Thymus (tissue), 11 donors: ENCODE measurements around the gene ACVR1B. TPM values are rescaled to one million over a fixed set of nuclear protein-coding genes. Genes with fewer than 3 reads are reported as not detected.

Experiments used
- DNase-seq, 9 donors: peaks; one replicate each; pipeline ENCODE4 v3.0.0-alpha.2; 2013; ENCODE audit warnings: low spot score in 9 of 9, low read depth in 6 of 9, missing footprints in 1 of 9
- H3K27ac ChIP-seq, 2 donors: one replicate each; pipeline ENCODE4 v1.5.1; 2013; ENCODE audit warnings: control low read depth in 1 of 2, low read depth in 1 of 2, low read length in 1 of 2, mild to moderate bottlenecking in 1 of 2, moderate library complexity in 1 of 2
- H3K27me3 ChIP-seq, 2 donors: one replicate each; pipeline ENCODE4 v1.5.1; 2013; ENCODE audit warnings: low read length in 1 of 2; ENCODE audit not compliant: control insufficient read depth in 2 of 2, insufficient read depth in 1 of 2
- H3K36me3 ChIP-seq, 2 donors: one replicate each; pipeline ENCODE4 v1.5.1; 2013; ENCODE audit warnings: low read length in 1 of 2, mild to moderate bottlenecking in 1 of 2, moderate library complexity in 1 of 2; ENCODE audit not compliant: control insufficient read depth in 2 of 2, insufficient read depth in 2 of 2
- H3K4me1 ChIP-seq, 2 donors: one replicate each; pipeline ENCODE4 v1.5.1; 2013; ENCODE audit warnings: low read length in 2 of 2; ENCODE audit not compliant: control insufficient read depth in 2 of 2, insufficient read depth in 2 of 2
- H3K4me3 ChIP-seq, 2 donors: one replicate each; pipeline ENCODE4 v1.5.1; 2013; ENCODE audit warnings: low read length in 2 of 2, control low read depth in 1 of 2, mild to moderate bottlenecking in 1 of 2
- H3K9me3 ChIP-seq, 2 donors: one replicate each; pipeline ENCODE4 v1.5.1; 2013; ENCODE audit warnings: low read length in 1 of 2, mild to moderate bottlenecking in 1 of 2; ENCODE audit not compliant: control insufficient read depth in 2 of 2, insufficient read depth in 1 of 2
- WGBS: extraction: QIAGEN DNeasy Blood & Tissue Kit; methylation state at CpG from one replicate; pipeline ENCODE4 v1.1.7; 2013; 5-methylcytosine and 5-hydroxymethylcytosine counted together
- polyA plus RNA-seq: library from polyadenylated mRNA; stranded (reverse); fragments of 200-250 nt; gene quantifications from one replicate; pipeline ENCODE4 v1.2.3, GENCODE V29; 2013
- total RNA-seq: library from RNA; stranded (reverse); fragments of 120-200 nt; gene quantifications from one replicate; pipeline ENCODE4 v1.2.4, GENCODE V29; 2013
- donor health status: healthy.

The ACVR1B gene
- total and polyA plus RNA-seq, 2 donors, result 7.2 to 9.9 TPM

GRCh38 chr12:52027085-52027843 is 75.8 kb downstream of the ACVR1B start:
- H3K36me3 ChIP-seq, result no peaks in the 10 kb centered on the region
- WGBS, result 90% methylated on average over 12 of the region's 12 CpGs
- DNase-seq, result no peak
- no peak overlapping the region for H3K4me3 ChIP-seq
- H3K9me3 ChIP-seq, result no peaks in the 10 kb centered on the region
- peaks cover 19 to 45% of the 10 kb centered on the region in 2 donors for H3K4me1 ChIP-seq
- peaks cover 0 to 14% of the 10 kb centered on the region in 2 donors for H3K27me3 ChIP-seq
- no peak overlapping the region for H3K27ac ChIP-seq

- Histone ChIP-seq H3K9me3 (peaks cover 0 to 3% of the 10 kb centered on the region in 2 donors), H3K36me3 (no peaks in the 10 kb centered on the region), H3K4me3 (no peak overlapping the region), H3K4me1 (peaks cover 12 to 45% of the 10 kb centered on the region in 2 donors), H3K27ac (no peak overlapping the region), H3K27me3 (peaks cover 0 to 17% of the 10 kb centered on the region in 2 donors)
- 77% methylated on average over 4 of the region's 4 CpGs for WGBS
- DNase-seq, result no peak
These were observed 78.2 kb downstream of the ACVR1B start for GRCh38 chr12:52029685-52030084.

- H3K36me3 ChIP-seq, result no peaks in the 10 kb centered on the region
- H3K27me3 ChIP-seq, result peaks cover 17 to 42% of the 10 kb centered on the region in 2 donors
- peak overlapping the region in 1 of 2 donors; percentile 52 for H3K4me3 ChIP-seq
- peak overlapping the region; percentile 32 to 79 for H3K27ac ChIP-seq
- peaks cover 12 to 47% of the 10 kb centered on the region in 2 donors for H3K4me1 ChIP-seq
- WGBS, result 11% methylated on average over 5 of the region's 5 CpGs
- no peak for DNase-seq
- peaks cover 0 to 5% of the 10 kb centered on the region in 2 donors for H3K9me3 ChIP-seq
These were observed 80.9 kb downstream of the ACVR1B start for GRCh38 chr12:52032446-52032803.

- H3K27me3 ChIP-seq, result peaks cover 19 to 47% of the 10 kb centered on the region in 2 donors
- 1% methylated on average over 48 of the region's 48 CpGs for WGBS
- H3K4me3 ChIP-seq, result peak overlapping the region; percentile 39 to 52
- peaks cover 14 to 52% of the 10 kb centered on the region in 2 donors for H3K4me1 ChIP-seq
- peaks cover 0 to 5% of the 10 kb centered on the region in 2 donors for H3K9me3 ChIP-seq
- peak overlapping the region; percentile 79 for H3K27ac ChIP-seq
- no peaks in the 10 kb centered on the region for H3K36me3 ChIP-seq
- peak in 8 of 9 donors; percentile 73 to 93 (median 83) for DNase-seq
These were observed 81.4 kb downstream of the ACVR1B start for GRCh38 chr12:52032804-52033445.

GRCh38 chr12:52033446-52034140 is 82.1 kb downstream of the ACVR1B start:
- WGBS, result 45% methylated on average over 13 of the region's 13 CpGs
- Histone ChIP-seq H3K4me1 (peaks cover 14 to 54% of the 10 kb centered on the region in 2 donors), H3K27me3 (peaks cover 19 to 54% of the 10 kb centered on the region in 2 donors), H3K9me3 (peaks cover 0 to 5% of the 10 kb centered on the region in 2 donors), H3K36me3 (no peaks in the 10 kb centered on the region), H3K27ac (peak overlapping the region; percentile 65 to 79), H3K4me3 (peak overlapping the region; percentile 39 to 52)
- DNase-seq, result no peak

GRCh38 chr12:52035190-52035589 is 83.7 kb downstream of the ACVR1B start:
- Histone ChIP-seq H3K4me1 (peaks cover 14 to 54% of the 10 kb centered on the region in 2 donors), H3K9me3 (peaks cover 0 to 5% of the 10 kb centered on the region in 2 donors), H3K36me3 (no peaks in the 10 kb centered on the region), H3K27me3 (peaks cover 19 to 70% of the 10 kb centered on the region in 2 donors), H3K4me3 (no peak overlapping the region), H3K27ac (no peak overlapping the region)
- no peak for DNase-seq
- 97% methylated on average over 4 of the region's 4 CpGs for WGBS

- peaks cover 0 to 5% of the 10 kb centered on the region in 2 donors for H3K9me3 ChIP-seq
- WGBS, result 94% methylated on average over 2 of the region's 2 CpGs
- no peak overlapping the region for H3K27ac ChIP-seq
- no peak for DNase-seq
- H3K27me3 ChIP-seq, result peaks cover 19 to 76% of the 10 kb centered on the region in 2 donors
- no peak overlapping the region for H3K4me3 ChIP-seq
- H3K4me1 ChIP-seq, result peaks cover 14 to 54% of the 10 kb centered on the region in 2 donors
- H3K36me3 ChIP-seq, result no peaks in the 10 kb centered on the region
These were observed 84.4 kb downstream of the ACVR1B start for GRCh38 chr12:52035926-52036325.

- Histone ChIP-seq H3K27me3 (peaks cover 19 to 76% of the 10 kb centered on the region in 2 donors), H3K4me3 (peak overlapping the region; percentile 21 to 49), H3K27ac (peak overlapping the region in 1 of 2 donors; percentile 41), H3K4me1 (peaks cover 17 to 59% of the 10 kb centered on the region in 2 donors), H3K9me3 (peaks cover 0 to 5% of the 10 kb centered on the region in 2 donors), H3K36me3 (no peaks in the 10 kb centered on the region)
- DNase-seq, result peak in 3 of 9 donors; percentile 52 to 76 (median 68)
- WGBS, result 12% methylated on average over 53 of the region's 53 CpGs
These were observed 85.2 kb downstream of the ACVR1B start for GRCh38 chr12:52036587-52037171.
